Measurements from ENCODE around the gene GNG7. TPM values are rescaled to one million over a fixed set of nuclear protein-coding genes. Genes with fewer than 3 reads are reported as not detected.
"Not testable (repeated sequence)": the region's sequence is repeated elsewhere in the genome, so short reads cannot be mapped to it uniquely, and the experiment has no call there.

The GNG7 gene
- polyA plus RNA-seq, 1 experiment = 0.22 TPM

GRCh38 chr19:2609389-2610116 lies 92.9 kb downstream of the GNG7 start:
- POLR2A ChIA-PET = no interaction called here
- Histone ChIP-seq H3K36me3 (ENCODE audit: control insufficient read depth, insufficient read depth, low read length) (no peaks in the 10 kb centered on the region), H3K27me3 (ENCODE audit: control insufficient read depth, insufficient read depth, low read length) (no peaks in the 10 kb centered on the region), H3K4me3 (ENCODE audit: low read depth, low read length) (no peak overlapping the region)
- CTCF ChIA-PET = interaction anchor here (0.9 to 5.1 kb wide), 10 partner anchors 10 to 217 kb away, joined by 3 to 38 read pairs (median 5); partner anchors contain the start of genes GADD45B and LMNB2
- no peak for DNase-seq (ENCODE audit: low read depth)
- TF ChIP-seq CTCF (IDR thresholded peaks at IDR 0.05; ENCODE audit: insufficient read depth, low read depth, low read length) = no peak

GRCh38 chr19:2609034-2609388 lies 93.5 kb downstream of the GNG7 start:
- not testable (repeated sequence) for DNase-seq (ENCODE audit: low read depth); H3K36me3 ChIP-seq (ENCODE audit: control insufficient read depth, insufficient read depth, low read length); H3K27me3 ChIP-seq (ENCODE audit: control insufficient read depth, insufficient read depth, low read length); H3K4me3 ChIP-seq (ENCODE audit: low read depth, low read length)
- ChIA-PET POLR2A (interaction anchor here (0.6 kb wide), 1 partner anchor 30 kb away, joined by 4 read pairs; no protein-coding TSS in a partner anchor), CTCF (interaction anchor here (0.6 to 2.6 kb wide), 7 partner anchors 28 to 217 kb away, joined by 3 to 38 read pairs (median 5); partner anchors contain the start of genes GADD45B and LMNB2)

GRCh38 chr19:2608602-2608922 lies 93.9 kb downstream of the GNG7 start:
- Histone ChIP-seq H3K27me3 (ENCODE audit: control insufficient read depth, insufficient read depth, low read length) (no peaks in the 10 kb centered on the region), H3K4me3 (ENCODE audit: low read depth, low read length) (no peak overlapping the region), H3K36me3 (ENCODE audit: control insufficient read depth, insufficient read depth, low read length) (no peaks in the 10 kb centered on the region)
- no peak for TF ChIP-seq CTCF (IDR thresholded peaks at IDR 0.05; ENCODE audit: insufficient read depth, low read depth, low read length)
- ChIA-PET CTCF (interaction anchor here (0.6 to 1.7 kb wide), 5 partner anchors 29 to 152 kb away, joined by 3 to 10 read pairs (median 5); partner anchors contain the start of gene LMNB2), POLR2A (interaction anchor here (0.6 kb wide), 1 partner anchor 31 kb away, joined by 4 read pairs; no protein-coding TSS in a partner anchor)
- no peak for DNase-seq (ENCODE audit: low read depth)

- Histone ChIP-seq H3K27me3 (ENCODE audit: control insufficient read depth, insufficient read depth, low read length) (no peaks in the 10 kb centered on the region), H3K4me3 (ENCODE audit: low read depth, low read length) (no peak overlapping the region), H3K36me3 (ENCODE audit: control insufficient read depth, insufficient read depth, low read length) (no peaks in the 10 kb centered on the region)
- CTCF ChIA-PET = interaction anchor here (0.6 to 1.7 kb wide), 7 partner anchors 28 to 135 kb away, joined by 3 to 10 read pairs (median 3); no protein-coding TSS in a partner anchor
- no peak for DNase-seq (ENCODE audit: low read depth)
- TF ChIP-seq CTCF (IDR thresholded peaks at IDR 0.05; ENCODE audit: insufficient read depth, low read depth, low read length) = no peak
- POLR2A ChIA-PET = interaction anchor here (0.6 kb wide), 1 partner anchor 32 kb away, joined by 4 read pairs; no protein-coding TSS in a partner anchor
Measured at GRCh38 chr19:2607712-2608601, 94.5 kb downstream of the GNG7 start.

- H3K36me3 ChIP-seq (ENCODE audit: control insufficient read depth, insufficient read depth, low read length); H3K4me3 ChIP-seq (ENCODE audit: low read depth, low read length); POLR2A ChIA-PET; DNase-seq (ENCODE audit: low read depth); H3K27me3 ChIP-seq (ENCODE audit: control insufficient read depth, insufficient read depth, low read length): not testable (repeated sequence)
- CTCF ChIA-PET = interaction anchor here (0.6 to 1.1 kb wide), 4 partner anchors 27 to 133 kb away, joined by 3 read pairs; no protein-coding TSS in a partner anchor
Measured at GRCh38 chr19:2606774-2607173, 95.7 kb downstream of the GNG7 start.

GRCh38 chr19:2605889-2606288 lies 96.6 kb downstream of the GNG7 start:
- H3K27me3 ChIP-seq (ENCODE audit: control insufficient read depth, insufficient read depth, low read length); POLR2A ChIA-PET; H3K4me3 ChIP-seq (ENCODE audit: low read depth, low read length); DNase-seq (ENCODE audit: low read depth); H3K36me3 ChIP-seq (ENCODE audit: control insufficient read depth, insufficient read depth, low read length): not testable (repeated sequence)
- CTCF ChIA-PET = interaction anchor here (1.0 to 1.2 kb wide), 3 partner anchors 9 to 132 kb away, joined by 3 to 4 read pairs (median 3); no protein-coding TSS in a partner anchor

Data from BJ (cell line).